GM12878 (cell line): ENCODE measurements around the gene ZNF19.

Experiments used
- CREB1 ChIP-seq: IDR thresholded peaks from 2 replicates; pipeline ENCODE4 v1.6.1; 2012; ENCODE audit warnings: low read depth, mild to moderate bottlenecking, inconsistent platforms
- CTCF ChIP-seq, 3 experiments: IDR thresholded peaks in 2 of 3; conservative IDR thresholded peaks in 1 of 3; 2 replicates each; pipeline ENCODE4 v1.5.1; 2011; ENCODE audit warnings: low read depth in 3 of 3, low read length in 3 of 3, mild to moderate bottlenecking in 3 of 3, control low read depth in 2 of 3, moderate library complexity in 2 of 3, inconsistent platforms in 1 of 3, mixed read lengths in 1 of 3; ENCODE audit not compliant: control insufficient read depth in 2 of 3, insufficient read depth in 1 of 3; ENCODE audit errors: extremely low read depth in 1 of 3
- NFIC ChIP-seq: IDR thresholded peaks from 2 replicates; pipeline ENCODE4 v1.6.1; 2012; ENCODE audit warnings: low read depth, mild to moderate bottlenecking, inconsistent platforms, low read length, moderate library complexity
- POLR2A ChIP-seq: IDR thresholded peaks from 2 replicates; pipeline ENCODE4 v1.6.1; 2011; ENCODE audit warnings: low read depth, mild to moderate bottlenecking, low read length
- POLR2AphosphoS5 ChIP-seq: IDR thresholded peaks from 2 replicates; pipeline ENCODE4 v1.6.1; 2011; ENCODE audit warnings: mild to moderate bottlenecking, low read length, inconsistent platforms
- TCF3 ChIP-seq: IDR thresholded peaks from 2 replicates; pipeline ENCODE4 v1.6.1; 2012; ENCODE audit warnings: low read depth, mild to moderate bottlenecking, low read length, borderline replicate concordance; ENCODE audit not compliant: insufficient read depth

DNA sequence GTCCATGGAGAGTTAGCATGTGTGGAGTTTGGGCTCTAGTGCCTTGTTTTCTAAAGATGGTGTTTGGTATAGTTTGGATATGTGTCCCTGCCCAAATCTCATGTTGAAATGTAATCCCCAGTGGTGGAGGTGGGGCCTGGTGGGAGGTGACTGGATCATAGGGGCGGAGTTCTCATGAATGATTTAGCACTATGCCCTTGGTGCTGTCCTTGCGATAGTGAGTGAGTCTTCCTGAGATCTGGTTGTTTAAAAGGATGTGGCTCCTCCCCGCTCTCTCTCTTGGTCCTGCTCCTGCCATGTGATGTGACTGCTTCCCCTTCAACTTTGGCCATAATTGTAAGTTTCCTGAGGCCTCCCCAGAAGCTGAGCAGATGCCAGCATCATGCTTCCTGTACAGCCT, 8.9 kb upstream of the ZNF19 start:
- TF ChIP-seq POLR2AphosphoS5 = no peak
- no peak for TF ChIP-seq TCF3
- no peak for TF ChIP-seq CTCF (IDR thresholded peaks at IDR 0.05 in 2 of 3, conservative IDR thresholded peaks at IDR 0.05 in 1 of 3; ENCODE audit: control insufficient read depth in 2 of 3, extremely low read depth in 1 of 3, insufficient read depth in 1 of 3, low read depth in 3 of 3, low read length in 3 of 3)
- TF ChIP-seq POLR2A = no peak
- TF ChIP-seq NFIC = no peak
- TF ChIP-seq CREB1 = no peak
